GM21576 (cell line): ENCODE results near the gene SLC40A1.
A peak's percentile ranks its signal among the peaks of the same experiment; 100 is the strongest.

ENCODE experiments used
- ATAC-seq: cut with Tn5 transposase; IDR thresholded peaks from one replicate; pipeline ENCODE4 v1.9.1; 2021; ENCODE audit warnings: mild to moderate bottlenecking, moderate library complexity; ENCODE audit not compliant: unreplicated experiment

The SLC40A1 gene, protein sequence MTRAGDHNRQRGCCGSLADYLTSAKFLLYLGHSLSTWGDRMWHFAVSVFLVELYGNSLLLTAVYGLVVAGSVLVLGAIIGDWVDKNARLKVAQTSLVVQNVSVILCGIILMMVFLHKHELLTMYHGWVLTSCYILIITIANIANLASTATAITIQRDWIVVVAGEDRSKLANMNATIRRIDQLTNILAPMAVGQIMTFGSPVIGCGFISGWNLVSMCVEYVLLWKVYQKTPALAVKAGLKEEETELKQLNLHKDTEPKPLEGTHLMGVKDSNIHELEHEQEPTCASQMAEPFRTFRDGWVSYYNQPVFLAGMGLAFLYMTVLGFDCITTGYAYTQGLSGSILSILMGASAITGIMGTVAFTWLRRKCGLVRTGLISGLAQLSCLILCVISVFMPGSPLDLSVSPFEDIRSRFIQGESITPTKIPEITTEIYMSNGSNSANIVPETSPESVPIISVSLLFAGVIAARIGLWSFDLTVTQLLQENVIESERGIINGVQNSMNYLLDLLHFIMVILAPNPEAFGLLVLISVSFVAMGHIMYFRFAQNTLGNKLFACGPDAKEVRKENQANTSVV

GRCh38 chr2:189580658-189581353 is at the start of gene SLC40A1:
SLC40A1 (minus strand) TSS chr2:189580786; CDS start chr2:189580460, 326 bp downstream.
- ATAC-seq: peak; percentile 58

- ATAC-seq: no peak
These were observed 49.2 kb upstream of the SLC40A1 start for GRCh38 chr2:189629531-189630453.

- no peak for ATAC-seq
These were observed 48.4 kb upstream of the SLC40A1 start for GRCh38 chr2:189628817-189629530.

DNA sequence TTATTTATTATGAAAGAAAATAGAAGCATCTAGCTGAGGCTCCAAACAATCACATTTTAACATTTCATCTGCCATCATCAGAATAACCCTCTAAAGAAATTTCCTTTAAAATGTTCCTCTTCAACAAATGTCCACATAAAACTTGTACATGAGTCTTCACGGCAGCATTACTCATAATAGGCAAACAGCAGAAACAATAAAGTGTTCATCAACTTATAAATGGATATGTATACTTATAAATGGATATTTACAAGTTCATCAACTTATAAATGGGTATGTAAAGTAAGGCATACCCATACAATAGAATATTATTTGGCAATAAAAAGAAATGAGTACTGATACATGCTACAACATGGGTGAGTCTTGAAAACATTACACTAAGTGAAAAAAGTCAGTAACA is 47.2 kb upstream of the SLC40A1 start:
- no peak for ATAC-seq

GRCh38 chr2:189625636-189626035 is 45.0 kb upstream of the SLC40A1 start:
- no peak for ATAC-seq

DNA sequence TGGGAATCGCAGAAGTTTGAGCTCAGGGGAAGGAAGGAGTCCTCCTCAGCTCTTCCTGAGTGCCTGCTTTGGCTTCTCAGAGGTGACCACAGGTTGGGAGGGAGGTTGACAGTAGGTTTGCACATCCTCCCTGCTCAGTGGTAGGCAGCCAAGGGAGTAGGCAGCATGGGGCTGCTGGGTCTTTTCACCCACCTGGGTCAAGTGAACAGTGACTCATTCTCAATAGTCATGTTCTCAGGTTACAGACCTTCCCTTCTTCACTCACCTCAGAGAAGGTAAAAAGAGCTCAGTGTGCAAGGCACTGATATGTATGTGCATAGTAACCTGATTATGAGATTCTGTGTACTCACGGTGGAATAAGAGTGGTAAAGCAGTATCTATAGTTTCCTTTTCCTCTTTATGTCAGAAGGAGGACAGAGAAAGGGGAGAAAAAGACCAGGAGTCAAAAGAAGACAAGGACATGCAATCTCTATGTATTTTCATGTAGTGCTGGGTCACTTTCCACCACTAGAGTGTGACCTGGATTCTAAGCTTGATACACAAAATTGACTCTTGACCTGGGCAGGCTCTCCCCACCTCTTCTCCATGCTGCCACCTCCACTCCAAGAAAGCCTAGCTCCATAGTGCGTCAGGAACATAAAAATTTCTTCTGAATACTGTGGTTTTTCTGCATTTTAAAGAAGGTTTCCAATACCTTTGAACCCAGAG is 44.2 kb upstream of the SLC40A1 start:
- no peak for ATAC-seq

GRCh38 chr2:189623049-189623448 is 42.5 kb upstream of the SLC40A1 start:
- ATAC-seq: no peak

GRCh38 chr2:189621781-189622180 is 41.2 kb upstream of the SLC40A1 start:
- ATAC-seq: no peak

GRCh38 chr2:189618197-189618596 is 37.6 kb upstream of the SLC40A1 start:
- ATAC-seq: no peak

DNA sequence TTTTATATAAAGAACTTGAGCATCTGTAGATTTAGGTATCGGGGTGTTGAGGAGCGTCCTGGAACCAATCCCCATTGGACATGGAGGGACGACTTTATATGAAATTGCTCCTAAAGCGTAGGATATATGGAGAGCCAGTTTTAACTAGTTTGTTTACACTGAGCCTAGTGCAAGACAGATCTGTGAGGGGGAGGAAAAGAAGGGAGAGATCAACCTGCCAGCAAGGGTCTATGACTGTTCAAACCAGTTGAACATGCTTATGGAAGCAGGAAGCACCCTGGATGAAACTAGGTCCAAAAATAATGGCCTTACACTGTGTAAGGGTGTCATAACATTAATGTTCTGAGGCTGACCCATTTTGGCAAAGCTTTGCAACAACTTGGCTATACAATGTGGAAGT is 34.0 kb upstream of the SLC40A1 start:
- no peak for ATAC-seq

DNA sequence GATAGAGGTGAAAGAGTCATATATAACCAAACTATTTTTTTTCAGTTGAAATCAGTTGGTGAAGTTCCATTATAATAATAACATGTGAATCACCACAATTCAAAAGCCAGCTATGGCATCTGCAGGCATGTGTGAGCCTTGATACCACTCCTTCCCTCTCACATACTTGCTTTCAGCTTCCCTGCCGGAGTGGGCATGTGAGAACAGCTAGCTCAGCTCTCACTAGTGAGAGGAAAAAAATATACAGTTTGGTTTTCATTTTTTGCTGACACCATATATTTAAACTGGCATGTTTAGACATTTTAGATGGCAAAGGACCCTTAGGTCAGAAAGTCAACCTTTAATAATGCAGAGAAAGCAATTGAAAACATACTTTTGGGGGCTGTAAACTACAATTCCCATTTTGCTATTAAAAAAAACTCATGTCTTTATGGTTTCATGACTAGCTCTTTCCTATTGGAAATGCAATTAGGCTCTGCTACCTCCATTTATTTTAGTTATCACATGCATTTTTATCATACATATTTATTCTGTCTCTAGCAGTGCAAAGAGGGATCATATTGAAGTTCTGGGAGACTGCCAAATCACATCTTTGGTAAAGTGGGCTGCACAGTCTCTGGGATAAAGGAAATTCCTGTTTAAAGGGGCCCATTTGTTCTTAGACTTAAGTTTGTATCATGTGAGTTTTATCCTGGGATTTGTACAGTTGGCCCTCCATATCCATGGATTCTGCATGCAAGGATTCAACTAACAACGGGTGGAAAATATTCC is 33.2 kb upstream of the SLC40A1 start:
- no peak for ATAC-seq

DNA sequence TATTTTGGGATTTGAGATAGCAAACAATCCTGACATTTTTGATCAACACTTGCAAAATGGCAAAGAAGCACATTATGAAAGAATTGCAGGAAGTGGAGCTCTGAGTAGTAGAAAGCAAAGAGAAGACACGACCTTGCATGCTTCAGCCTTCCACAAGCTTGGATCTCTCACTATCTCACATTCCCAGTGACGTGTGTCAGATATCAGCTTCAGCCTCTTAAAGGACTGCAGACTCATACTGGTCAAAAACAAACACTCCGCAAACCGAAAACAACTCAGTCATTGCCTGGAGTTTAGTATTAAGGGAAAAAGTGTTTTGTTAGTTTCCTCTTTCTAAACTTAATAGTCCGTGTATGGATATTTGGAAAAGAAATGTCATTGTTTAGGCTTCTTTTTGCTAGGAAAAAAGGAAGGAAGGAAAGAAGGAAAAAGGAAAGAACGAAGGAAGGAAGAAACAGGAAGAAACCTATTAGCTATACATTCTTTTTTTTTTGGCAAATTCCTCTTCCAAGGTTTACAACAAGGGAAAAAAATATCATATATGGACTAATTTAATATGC is 32.6 kb upstream of the SLC40A1 start:
- no peak for ATAC-seq

- no peak for ATAC-seq
These were observed 30.1 kb upstream of the SLC40A1 start for GRCh38 chr2:189610700-189611099.

DNA sequence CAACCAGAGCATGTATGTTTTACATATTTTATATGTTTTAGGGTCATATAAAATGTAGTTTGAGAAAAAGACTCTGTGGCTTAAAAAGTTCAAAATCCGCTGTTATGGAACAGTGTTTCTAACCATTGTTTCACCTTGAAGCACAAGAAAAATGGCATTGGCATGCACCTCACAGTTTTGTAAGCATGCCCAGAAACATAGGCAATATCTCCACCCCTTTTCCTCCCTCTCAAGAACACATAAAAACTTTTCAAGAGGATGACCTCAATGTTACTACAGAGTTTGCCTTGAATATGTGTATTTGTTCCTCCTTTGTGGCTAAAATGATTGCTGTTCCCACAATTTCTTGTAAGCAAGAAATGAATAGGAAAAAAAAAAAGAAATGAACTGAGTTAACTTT is 29.3 kb upstream of the SLC40A1 start:
- ATAC-seq: no peak

DNA sequence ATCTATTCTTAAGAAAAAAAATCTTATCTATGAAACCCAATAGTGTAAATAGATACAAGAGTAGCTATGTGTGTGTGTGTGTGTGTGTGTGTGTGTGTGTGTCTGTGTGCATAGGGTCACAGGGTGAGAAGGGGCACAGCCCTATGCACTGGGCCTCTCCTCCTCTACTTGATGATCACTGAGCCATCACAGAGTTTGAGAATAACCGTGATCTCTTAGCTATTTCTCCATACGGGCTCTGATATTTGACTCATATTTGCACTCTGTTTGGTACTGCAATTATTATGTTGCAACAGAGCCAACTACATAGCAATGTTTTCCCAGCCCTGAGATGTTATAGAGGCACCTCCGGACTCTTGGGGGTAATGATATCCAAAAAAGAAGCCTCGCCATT is 28.8 kb upstream of the SLC40A1 start:
- ATAC-seq: no peak

DNA sequence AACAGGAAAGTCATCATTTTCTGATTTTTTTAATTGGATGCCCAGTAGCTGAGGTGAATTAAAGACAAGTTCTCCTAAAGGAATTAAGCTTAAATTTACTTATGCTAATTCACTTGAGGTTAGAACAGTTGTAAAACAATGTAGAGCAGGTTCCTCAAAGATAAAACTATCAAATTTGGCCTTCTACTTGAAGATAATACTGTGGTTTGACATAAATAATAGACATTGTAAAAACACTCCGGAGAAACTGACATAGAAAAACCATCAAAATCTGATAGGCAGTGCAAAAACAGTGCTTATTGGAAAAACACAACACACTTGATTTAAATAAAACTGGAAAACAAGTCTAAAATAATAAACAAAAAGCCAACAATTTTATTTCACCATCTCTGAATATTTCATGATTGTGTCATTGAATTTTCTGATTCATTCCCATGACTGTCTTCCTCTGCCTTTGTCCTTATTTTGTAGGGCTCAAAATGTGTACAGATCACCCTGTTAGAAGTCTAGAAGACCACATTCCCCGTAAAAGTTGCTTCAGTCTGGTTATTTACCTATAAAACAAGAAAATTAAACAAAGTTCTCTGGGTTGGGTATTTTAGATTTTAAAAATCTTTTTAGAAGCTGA is 28.3 kb upstream of the SLC40A1 start:
- ATAC-seq: no peak

- no peak for ATAC-seq
These were observed 27.6 kb upstream of the SLC40A1 start for GRCh38 chr2:189608170-189608569.

- ATAC-seq: no peak
These were observed 21.6 kb upstream of the SLC40A1 start for GRCh38 chr2:189602233-189602632.
